HL-60 (cell line): ENCODE measurements around the gene SLC45A2.

Experiments used
- POLR2AphosphoS5 ChIP-seq: IDR thresholded peaks from 2 replicates; pipeline ENCODE4 v1.6.1; 2012; ENCODE audit warnings: low read depth
- TF ChIP-seq, protein P1 (sequence below): IDR thresholded peaks from one replicate; pipeline ENCODE4 v1.5.1; 2011; ENCODE audit warnings: low read length, control low read depth, inconsistent platforms; ENCODE audit not compliant: insufficient read depth
- TF ChIP-seq, protein P2 (sequence below): IDR thresholded peaks from 2 replicates; pipeline ENCODE4 v1.6.1; 2012; ENCODE audit warnings: low read depth; ENCODE audit not compliant: insufficient replicate concordance

DNA sequence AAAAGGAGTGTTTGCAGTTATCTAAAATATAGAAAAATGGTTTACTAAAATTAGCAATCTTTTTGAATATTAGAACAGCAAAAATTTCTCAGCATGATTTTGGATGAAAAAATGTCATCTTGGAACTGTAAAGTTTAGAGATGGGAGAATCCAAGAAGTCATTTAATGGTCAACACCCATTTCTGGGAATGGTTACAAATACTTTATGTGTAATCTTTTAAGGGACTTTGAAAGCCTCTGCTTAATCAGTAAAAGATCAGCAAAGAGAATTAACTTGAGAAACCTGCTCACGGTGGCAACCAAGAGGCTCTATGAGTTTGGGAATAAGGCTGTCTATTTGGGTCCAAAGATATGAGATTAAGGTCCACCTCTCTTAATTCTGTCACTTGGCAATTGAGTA is 45.6 kb upstream of the SLC45A2 start:
- TF ChIP-seq, protein P1, sequence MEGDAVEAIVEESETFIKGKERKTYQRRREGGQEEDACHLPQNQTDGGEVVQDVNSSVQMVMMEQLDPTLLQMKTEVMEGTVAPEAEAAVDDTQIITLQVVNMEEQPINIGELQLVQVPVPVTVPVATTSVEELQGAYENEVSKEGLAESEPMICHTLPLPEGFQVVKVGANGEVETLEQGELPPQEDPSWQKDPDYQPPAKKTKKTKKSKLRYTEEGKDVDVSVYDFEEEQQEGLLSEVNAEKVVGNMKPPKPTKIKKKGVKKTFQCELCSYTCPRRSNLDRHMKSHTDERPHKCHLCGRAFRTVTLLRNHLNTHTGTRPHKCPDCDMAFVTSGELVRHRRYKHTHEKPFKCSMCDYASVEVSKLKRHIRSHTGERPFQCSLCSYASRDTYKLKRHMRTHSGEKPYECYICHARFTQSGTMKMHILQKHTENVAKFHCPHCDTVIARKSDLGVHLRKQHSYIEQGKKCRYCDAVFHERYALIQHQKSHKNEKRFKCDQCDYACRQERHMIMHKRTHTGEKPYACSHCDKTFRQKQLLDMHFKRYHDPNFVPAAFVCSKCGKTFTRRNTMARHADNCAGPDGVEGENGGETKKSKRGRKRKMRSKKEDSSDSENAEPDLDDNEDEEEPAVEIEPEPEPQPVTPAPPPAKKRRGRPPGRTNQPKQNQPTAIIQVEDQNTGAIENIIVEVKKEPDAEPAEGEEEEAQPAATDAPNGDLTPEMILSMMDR = no peak
- TF ChIP-seq, protein P2, sequence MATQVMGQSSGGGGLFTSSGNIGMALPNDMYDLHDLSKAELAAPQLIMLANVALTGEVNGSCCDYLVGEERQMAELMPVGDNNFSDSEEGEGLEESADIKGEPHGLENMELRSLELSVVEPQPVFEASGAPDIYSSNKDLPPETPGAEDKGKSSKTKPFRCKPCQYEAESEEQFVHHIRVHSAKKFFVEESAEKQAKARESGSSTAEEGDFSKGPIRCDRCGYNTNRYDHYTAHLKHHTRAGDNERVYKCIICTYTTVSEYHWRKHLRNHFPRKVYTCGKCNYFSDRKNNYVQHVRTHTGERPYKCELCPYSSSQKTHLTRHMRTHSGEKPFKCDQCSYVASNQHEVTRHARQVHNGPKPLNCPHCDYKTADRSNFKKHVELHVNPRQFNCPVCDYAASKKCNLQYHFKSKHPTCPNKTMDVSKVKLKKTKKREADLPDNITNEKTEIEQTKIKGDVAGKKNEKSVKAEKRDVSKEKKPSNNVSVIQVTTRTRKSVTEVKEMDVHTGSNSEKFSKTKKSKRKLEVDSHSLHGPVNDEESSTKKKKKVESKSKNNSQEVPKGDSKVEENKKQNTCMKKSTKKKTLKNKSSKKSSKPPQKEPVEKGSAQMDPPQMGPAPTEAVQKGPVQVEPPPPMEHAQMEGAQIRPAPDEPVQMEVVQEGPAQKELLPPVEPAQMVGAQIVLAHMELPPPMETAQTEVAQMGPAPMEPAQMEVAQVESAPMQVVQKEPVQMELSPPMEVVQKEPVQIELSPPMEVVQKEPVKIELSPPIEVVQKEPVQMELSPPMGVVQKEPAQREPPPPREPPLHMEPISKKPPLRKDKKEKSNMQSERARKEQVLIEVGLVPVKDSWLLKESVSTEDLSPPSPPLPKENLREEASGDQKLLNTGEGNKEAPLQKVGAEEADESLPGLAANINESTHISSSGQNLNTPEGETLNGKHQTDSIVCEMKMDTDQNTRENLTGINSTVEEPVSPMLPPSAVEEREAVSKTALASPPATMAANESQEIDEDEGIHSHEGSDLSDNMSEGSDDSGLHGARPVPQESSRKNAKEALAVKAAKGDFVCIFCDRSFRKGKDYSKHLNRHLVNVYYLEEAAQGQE = no peak
- no peak for TF ChIP-seq POLR2AphosphoS5
